Neural progenitor cell (in vitro differentiated cells): ENCODE results near the gene MYO16. TPM values are rescaled to one million over a fixed set of nuclear protein-coding genes. Genes with fewer than 3 reads are reported as not detected.

Source experiments
- DNase-seq: peaks from one replicate; pipeline ENCODE4 v3.0.0-alpha.2; 2016; ENCODE audit warnings: low spot score
- H2AFZ ChIP-seq: fragments of 200-600 bp; sonication (generic); replicated peaks from 2 replicates; pipeline ENCODE4 v1.6.1; 2016; ENCODE audit warnings: antibody characterized with exemption
- H3F3A ChIP-seq: fragments of 200-600 bp; sonication (generic); 2 replicates; pipeline ENCODE4 v1.6.1; 2016; ENCODE audit warnings: antibody characterized with exemption, low read depth
- H3K27ac ChIP-seq: fragments of 200-600 bp; sonication (generic); 2 replicates; pipeline ENCODE4 v1.5.1; 2016; ENCODE audit warnings: mild to moderate bottlenecking
- H3K27me3 ChIP-seq: fragments of 200-600 bp; sonication (generic); 2 replicates; pipeline ENCODE4 v1.6.1; 2016; ENCODE audit warnings: mild to moderate bottlenecking, moderate library complexity
- H3K36me3 ChIP-seq: fragments of 200-600 bp; sonication (generic); 2 replicates; pipeline ENCODE4 v1.5.1; 2016
- H3K4me1 ChIP-seq: fragments of 200-600 bp; sonication (generic); 2 replicates; pipeline ENCODE4 v1.6.1; 2016; ENCODE audit warnings: mixed run types
- H3K4me2 ChIP-seq: fragments of 200-600 bp; sonication (generic); 2 replicates; pipeline ENCODE4 v1.6.1; 2016
- H3K4me3 ChIP-seq: fragments of 200-600 bp; sonication (generic); 2 replicates; pipeline ENCODE4 v1.5.1; 2016
- H3K79me2 ChIP-seq: fragments of 200-600 bp; sonication (generic); 2 replicates; pipeline ENCODE4 v1.6.1; 2016; ENCODE audit warnings: low read depth
- H3K9ac ChIP-seq: fragments of 200-600 bp; sonication (generic); 2 replicates; pipeline ENCODE4 v1.6.1; 2016
- H3K9me3 ChIP-seq: fragments of 200-600 bp; sonication (generic); 2 replicates; pipeline ENCODE4 v1.5.1; 2016; ENCODE audit warnings: low read depth
- H4K20me1 ChIP-seq: fragments of 200-600 bp; sonication (generic); 2 replicates; pipeline ENCODE4 v1.6.1; 2016; ENCODE audit warnings: low read depth
- H3K27ac Mint-ChIP-seq: 3 replicates; pipeline ENCODE4 v1.8.0; 2021; ENCODE audit warnings: mixed read lengths
- H3K27me3 Mint-ChIP-seq: 2 replicates; pipeline ENCODE4 v1.8.0; 2022; ENCODE audit warnings: low read depth, mild to moderate bottlenecking, inconsistent platforms, moderate library complexity, mixed read lengths; ENCODE audit not compliant: insufficient read depth
- H3K36me3 Mint-ChIP-seq: 3 replicates; pipeline ENCODE4 v1.8.0; 2021; ENCODE audit warnings: mixed read lengths
- H3K4me1 Mint-ChIP-seq: 3 replicates; pipeline ENCODE4 v1.8.0; 2021; ENCODE audit warnings: mixed read lengths
- H3K4me3 Mint-ChIP-seq: 3 replicates; pipeline ENCODE4 v1.8.0; 2021; ENCODE audit warnings: mild to moderate bottlenecking, moderate library complexity, mixed read lengths
- H3K9me3 Mint-ChIP-seq: 3 replicates; pipeline ENCODE4 v1.8.0; 2020; ENCODE audit warnings: mixed read lengths
- EZH2 ChIP-seq: fragments of 200-600 bp; sonication (generic); IDR thresholded peaks from 2 replicates; pipeline ENCODE4 v1.6.1; 2017; ENCODE audit warnings: antibody characterized with exemption, mild to moderate bottlenecking, moderate library complexity
- EZH2phosphoT487 ChIP-seq: fragments of 200-600 bp; sonication (generic); IDR thresholded peaks from 2 replicates; pipeline ENCODE4 v1.6.1; 2017; ENCODE audit warnings: antibody characterized with exemption
- total RNA-seq: library from RNA; depleted of rRNA; stranded (reverse); fragments of >200 nt; gene quantifications from 2 replicates; pipeline ENCODE4 v1.2.3, GENCODE V29; 2015; ENCODE audit warnings: low replicate concordance
- TF ChIP-seq, protein P1 (sequence below): fragments of 200-600 bp; sonication (generic); IDR thresholded peaks from 2 replicates; pipeline ENCODE4 v1.5.1; 2017; ENCODE audit warnings: antibody characterized with exemption, mild to moderate bottlenecking

Gene MYO16
- total RNA-seq, 1 donor from 2014 or later, result 0.41 TPM

DNA sequence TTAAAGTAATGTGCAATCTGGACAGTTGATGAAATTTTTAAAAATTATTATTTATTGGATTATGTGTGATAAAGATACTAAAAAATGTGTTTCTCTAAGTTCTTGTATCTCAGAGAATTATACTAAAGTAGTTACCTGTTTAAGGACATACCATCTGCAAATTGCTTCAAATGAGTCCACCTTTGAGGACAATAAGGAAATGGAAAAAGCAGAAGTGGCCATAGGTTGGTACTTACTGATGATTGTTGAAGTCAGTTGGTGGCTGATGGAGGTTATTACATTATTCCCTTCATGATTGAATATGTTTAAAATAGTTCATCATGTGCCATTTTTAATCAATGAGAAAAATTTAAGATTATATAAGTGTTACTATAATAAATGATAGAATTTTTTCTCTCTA lies 367.0 kb downstream of the MYO16 start:
- Histone ChIP-seq H3K4me3 (no peak overlapping the region), H3K9ac (no peak overlapping the region), H2AFZ (no peak overlapping the region), H3K4me1 (no peaks in the 10 kb centered on the region), H3F3A (no peaks in the 10 kb centered on the region), H3K79me2 (no peaks in the 10 kb centered on the region), H3K27ac (no peak overlapping the region), H3K27me3 (no peaks in the 10 kb centered on the region), H3K36me3 (no peaks in the 10 kb centered on the region), H4K20me1 (no peaks in the 10 kb centered on the region), H3K9me3 (no peaks in the 10 kb centered on the region), H3K4me2 (no peak overlapping the region)
- H3K27ac Mint-ChIP-seq, result no peak overlapping the region
- H3K4me3 Mint-ChIP-seq, result no peak overlapping the region
- no peaks in the 10 kb centered on the region for H3K9me3 Mint-ChIP-seq
- H3K36me3 Mint-ChIP-seq, result no peaks in the 10 kb centered on the region
- no peaks in the 10 kb centered on the region for H3K27me3 Mint-ChIP-seq
- DNase-seq, result no peak
- no peaks in the 10 kb centered on the region for H3K4me1 Mint-ChIP-seq
- TF ChIP-seq EZH2, result no peak
- TF ChIP-seq, protein P1, sequence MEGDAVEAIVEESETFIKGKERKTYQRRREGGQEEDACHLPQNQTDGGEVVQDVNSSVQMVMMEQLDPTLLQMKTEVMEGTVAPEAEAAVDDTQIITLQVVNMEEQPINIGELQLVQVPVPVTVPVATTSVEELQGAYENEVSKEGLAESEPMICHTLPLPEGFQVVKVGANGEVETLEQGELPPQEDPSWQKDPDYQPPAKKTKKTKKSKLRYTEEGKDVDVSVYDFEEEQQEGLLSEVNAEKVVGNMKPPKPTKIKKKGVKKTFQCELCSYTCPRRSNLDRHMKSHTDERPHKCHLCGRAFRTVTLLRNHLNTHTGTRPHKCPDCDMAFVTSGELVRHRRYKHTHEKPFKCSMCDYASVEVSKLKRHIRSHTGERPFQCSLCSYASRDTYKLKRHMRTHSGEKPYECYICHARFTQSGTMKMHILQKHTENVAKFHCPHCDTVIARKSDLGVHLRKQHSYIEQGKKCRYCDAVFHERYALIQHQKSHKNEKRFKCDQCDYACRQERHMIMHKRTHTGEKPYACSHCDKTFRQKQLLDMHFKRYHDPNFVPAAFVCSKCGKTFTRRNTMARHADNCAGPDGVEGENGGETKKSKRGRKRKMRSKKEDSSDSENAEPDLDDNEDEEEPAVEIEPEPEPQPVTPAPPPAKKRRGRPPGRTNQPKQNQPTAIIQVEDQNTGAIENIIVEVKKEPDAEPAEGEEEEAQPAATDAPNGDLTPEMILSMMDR, result no peak
- TF ChIP-seq EZH2phosphoT487, result no peak

GRCh38 chr13:109000207-109000606 lies 370.8 kb downstream of the MYO16 start:
- Histone ChIP-seq H3K36me3 (no peaks in the 10 kb centered on the region), H3K4me3 (no peak overlapping the region), H3F3A (no peaks in the 10 kb centered on the region), H3K4me2 (no peak overlapping the region), H3K27ac (no peak overlapping the region), H3K79me2 (no peaks in the 10 kb centered on the region), H3K27me3 (no peaks in the 10 kb centered on the region), H4K20me1 (no peaks in the 10 kb centered on the region), H3K9me3 (no peaks in the 10 kb centered on the region), H3K4me1 (no peaks in the 10 kb centered on the region), H3K9ac (no peak overlapping the region), H2AFZ (no peak overlapping the region)
- no peaks in the 10 kb centered on the region for H3K36me3 Mint-ChIP-seq
- no peak overlapping the region for H3K27ac Mint-ChIP-seq
- TF ChIP-seq, protein P1, result no peak
- no peak for TF ChIP-seq EZH2
- TF ChIP-seq EZH2phosphoT487, result no peak
- no peaks in the 10 kb centered on the region for H3K4me1 Mint-ChIP-seq
- no peaks in the 10 kb centered on the region for H3K27me3 Mint-ChIP-seq
- no peak for DNase-seq
- no peak overlapping the region for H3K4me3 Mint-ChIP-seq
- H3K9me3 Mint-ChIP-seq, result no peaks in the 10 kb centered on the region

- H3K27me3 ChIP-seq, result no peaks in the 10 kb centered on the region
- no peak overlapping the region for H2AFZ ChIP-seq
- no peaks in the 10 kb centered on the region for H3K79me2 ChIP-seq
- H4K20me1 ChIP-seq, result no peaks in the 10 kb centered on the region
- H3K36me3 ChIP-seq, result no peaks in the 10 kb centered on the region
- H3K9ac ChIP-seq, result no peak overlapping the region
- no peaks in the 10 kb centered on the region for H3K9me3 ChIP-seq
- no peaks in the 10 kb centered on the region for H3K4me1 ChIP-seq
- H3K27ac ChIP-seq, result no peak overlapping the region
- no peak overlapping the region for H3K4me3 Mint-ChIP-seq
- DNase-seq, result no peak
- TF ChIP-seq EZH2phosphoT487 (no peak), EZH2 (no peak)
- TF ChIP-seq, protein P1, result no peak
- peaks cover 3% of the 10 kb centered on the region for H3K27me3 Mint-ChIP-seq
- H3K27ac Mint-ChIP-seq, result no peak overlapping the region
- no peak overlapping the region for H3K4me3 ChIP-seq
- H3F3A ChIP-seq, result no peaks in the 10 kb centered on the region
- H3K4me1 Mint-ChIP-seq, result no peaks in the 10 kb centered on the region
- H3K36me3 Mint-ChIP-seq, result peaks cover 3% of the 10 kb centered on the region
- H3K4me2 ChIP-seq, result no peak overlapping the region
- H3K9me3 Mint-ChIP-seq, result no peaks in the 10 kb centered on the region
Measured at GRCh38 chr13:109002934-109003333, 373.5 kb downstream of the MYO16 start.

DNA sequence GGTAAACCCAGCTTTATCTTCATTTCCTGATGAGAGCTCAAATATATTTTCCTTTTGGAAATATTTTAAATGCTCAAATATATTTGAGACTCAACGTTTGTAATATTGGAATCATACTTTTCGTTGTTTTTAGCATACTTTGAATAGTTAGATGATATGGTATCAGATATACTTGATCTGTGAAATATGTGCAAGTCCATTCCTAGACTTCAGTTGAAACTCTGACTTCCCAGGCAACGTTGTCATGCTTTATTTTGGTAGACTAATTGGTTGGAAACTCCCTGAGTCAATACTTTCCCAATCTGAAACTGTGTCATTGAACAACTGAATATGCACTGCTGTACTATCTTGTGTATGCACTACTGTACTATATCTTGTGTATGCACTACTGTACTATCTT lies 378.5 kb downstream of the MYO16 start:
- Histone ChIP-seq H3K9ac (no peak overlapping the region), H3K79me2 (no peaks in the 10 kb centered on the region), H3K36me3 (no peaks in the 10 kb centered on the region), H3K9me3 (no peaks in the 10 kb centered on the region), H3K27ac (no peak overlapping the region), H3K27me3 (no peaks in the 10 kb centered on the region), H3F3A (no peaks in the 10 kb centered on the region), H3K4me1 (peaks cover 16% of the 10 kb centered on the region), H4K20me1 (no peaks in the 10 kb centered on the region), H3K4me2 (no peak overlapping the region), H2AFZ (no peak overlapping the region), H3K4me3 (no peak overlapping the region)
- Mint-ChIP-seq H3K27me3 (peaks cover 3% of the 10 kb centered on the region), H3K36me3 (peaks cover 3% of the 10 kb centered on the region), H3K4me1 (peaks cover 18% of the 10 kb centered on the region), H3K9me3 (no peaks in the 10 kb centered on the region), H3K27ac (no peak overlapping the region), H3K4me3 (no peak overlapping the region)
- TF ChIP-seq, protein P1, result no peak
- no peak for TF ChIP-seq EZH2phosphoT487
- TF ChIP-seq EZH2, result no peak
- no peak for DNase-seq
